ENCODE results near the gene SLC17A9. TPM values are rescaled to one million over a fixed set of nuclear protein-coding genes. Genes with fewer than 3 reads are reported as not detected.

The SLC17A9 gene
- total and polyA plus RNA-seq, 10 of the 15 experiments (the other 5 are each of a cell fraction or from before 2014, with no cell fraction given): 0.72 to 74.1 (median 29.4) TPM

DNA sequence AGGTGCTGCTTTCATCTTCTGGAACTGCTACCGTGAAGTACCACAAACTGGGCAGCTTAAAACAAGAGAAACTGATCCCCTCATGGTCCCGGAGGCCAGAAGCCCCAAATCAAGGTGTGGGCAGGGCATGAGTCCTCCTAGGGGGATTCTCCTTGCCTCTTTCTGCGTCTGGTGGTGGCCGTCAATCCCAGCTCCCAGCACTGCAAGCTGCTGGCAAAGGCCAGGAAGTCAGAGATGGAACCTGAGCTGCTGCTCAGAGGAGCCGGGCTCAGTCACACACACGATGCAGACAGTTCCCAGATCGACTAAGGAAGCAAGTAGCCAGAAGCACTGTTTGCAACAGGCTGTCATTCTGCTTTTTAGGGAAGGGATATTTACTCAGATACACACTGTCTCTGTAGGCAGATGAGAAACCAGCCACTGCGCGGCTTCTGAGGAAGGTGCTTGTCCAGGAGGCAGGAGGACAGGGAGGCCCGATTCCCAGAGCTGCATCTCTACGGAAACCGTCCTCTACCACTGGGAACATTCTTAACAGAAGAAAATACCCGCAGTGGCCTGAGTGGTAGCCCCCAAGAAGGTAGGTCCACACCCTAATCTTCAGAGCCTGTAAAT, 38.8 kb downstream of the SLC17A9 start:
- H3K27ac ChIP-seq (ENCODE audit: control insufficient read depth, insufficient read depth): no peak overlapping the region
- ATAC-seq (no peak), FAIRE-seq (no peak), DNase-seq (ENCODE audit: low read depth, low spot score) (no peak)
- H3K9ac ChIP-seq (ENCODE audit: control insufficient read depth, insufficient read depth, low read length): no peak overlapping the region
- H3K4me3 ChIP-seq: no peak overlapping the region
- ChIA-PET RAD21 (ENCODE audit: unreplicated experiment) (no interaction called here), POLR2A (interaction anchor here (0.9 to 1.4 kb wide), 2 partner anchors 11 to 13 kb away, joined by 5 read pairs; no protein-coding TSS in a partner anchor), CTCF (interaction anchor here (0.7 to 0.8 kb wide), 2 partner anchors 11 to 19 kb away, joined by 3 read pairs; no protein-coding TSS in a partner anchor), SMC1A (ENCODE audit: uncharacterized antibody, unreplicated experiment) (interaction anchor here (1.2 kb wide), 1 partner anchor 34 kb away, joined by 3 read pairs; no protein-coding TSS in a partner anchor)
- H3K27me3 ChIP-seq (replicated peaks in 1 of 2; ENCODE audit: control insufficient read depth in 2 of 2, insufficient read depth in 2 of 2, low read length in 1 of 2): no peaks in the 10 kb centered on the region; a peak in 1 of 4 replicates
- 66% methylated on average over 13 of the region's 13 CpGs for WGBS (ENCODE audit: insufficient coverage, insufficient replicate concordance, low lambda C conversion rate, missing lambda C conversion rate)
- H2AFZ ChIP-seq (ENCODE audit: control insufficient read depth, low read depth, low read length): no peak overlapping the region
- no peaks in the 10 kb centered on the region for H3K79me2 ChIP-seq (ENCODE audit: control insufficient read depth, insufficient read depth, low read length)
- TF ChIP-seq PML (IDR thresholded peaks at IDR 0.05; ENCODE audit: low read length): no peak
- H3K4me1 ChIP-seq (ENCODE audit: control insufficient read depth, insufficient read depth, low read length): peaks cover 6% of the 10 kb centered on the region; the same call in 1 of the 2 replicates
- H4K20me1 ChIP-seq (ENCODE audit: control insufficient read depth, insufficient read depth): no peaks in the 10 kb centered on the region
- H3K9me3 ChIP-seq (replicated peaks; ENCODE audit: control insufficient read depth, insufficient read depth, low read length): no peaks in the 10 kb centered on the region
- no peaks in the 10 kb centered on the region for H3K36me3 ChIP-seq (ENCODE audit: control insufficient read depth in 2 of 2, insufficient read depth in 2 of 2, low read length in 1 of 2)
- in situ Hi-C loops (cut with MboI): no loop called here
- H3K4me2 ChIP-seq (ENCODE audit: control insufficient read depth, insufficient read depth): no peak overlapping the region
- BruUV-seq (replicated peaks): no TSS peak
- intact Hi-C loops (cut with micrococcal nuclease; ENCODE audit: unreplicated experiment): no loop called here

DNA sequence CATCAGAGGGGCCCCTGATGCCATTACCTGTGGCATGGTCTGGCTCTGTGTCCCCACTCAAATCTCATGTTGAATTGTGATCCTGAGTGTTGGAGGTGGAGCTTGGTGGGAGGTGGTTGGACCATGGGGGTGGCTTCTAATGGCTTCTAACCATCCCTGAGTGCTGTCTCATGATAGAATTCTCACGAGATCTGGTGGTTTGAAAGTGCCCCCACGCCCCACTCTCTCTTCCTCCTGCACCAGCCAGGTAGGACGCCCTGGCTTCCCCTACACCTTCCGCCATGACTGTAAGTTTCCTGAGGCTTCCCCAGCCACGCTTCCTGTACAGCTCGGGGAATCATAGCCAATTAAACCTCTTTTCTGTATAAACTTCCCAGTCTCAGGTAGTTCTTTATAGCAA, 39.4 kb downstream of the SLC17A9 start:
- in situ Hi-C loops (cut with MboI): no loop called here
- POLR2A ChIA-PET: no interaction called here
- no peaks in the 10 kb centered on the region; a peak in 1 of 4 replicates for H3K27me3 ChIP-seq (replicated peaks in 1 of 2; ENCODE audit: control insufficient read depth in 2 of 2, insufficient read depth in 2 of 2, low read length in 1 of 2)

More for the DNA sequence above, 39.4 kb downstream of the SLC17A9 start:
- no peaks in the 10 kb centered on the region for H4K20me1 ChIP-seq (ENCODE audit: control insufficient read depth, insufficient read depth)
- H3K4me3 ChIP-seq: no peak overlapping the region
- H3K4me1 ChIP-seq (ENCODE audit: control insufficient read depth, insufficient read depth, low read length): peaks cover 6% of the 10 kb centered on the region; the same call in 1 of the 2 replicates
- H2AFZ ChIP-seq (ENCODE audit: control insufficient read depth, low read depth, low read length): no peak overlapping the region
- SMC1A ChIA-PET (ENCODE audit: uncharacterized antibody, unreplicated experiment): interaction anchor here (1.2 kb wide), 1 partner anchor 33 kb away, joined by 3 read pairs; no protein-coding TSS in a partner anchor
- RAD21 ChIA-PET (ENCODE audit: unreplicated experiment): interaction anchor here (1.4 kb wide), 1 partner anchor 14 kb away, joined by 3 read pairs; no protein-coding TSS in a partner anchor
- no TSS peak for BruUV-seq (replicated peaks)
- no peaks in the 10 kb centered on the region for H3K9me3 ChIP-seq (replicated peaks; ENCODE audit: control insufficient read depth, insufficient read depth, low read length)
- no peak overlapping the region for H3K9ac ChIP-seq (ENCODE audit: control insufficient read depth, insufficient read depth, low read length)
- DNase-seq (ENCODE audit: low read depth, low spot score) (no peak), ATAC-seq (peak; percentile 45), FAIRE-seq (no peak)
- CTCF ChIA-PET: interaction anchor here (0.8 kb wide), 1 partner anchor 20 kb away, joined by 3 read pairs; no protein-coding TSS in a partner anchor
- TF ChIP-seq E2F4 (IDR thresholded peaks at IDR 0.05; ENCODE audit: low read depth, low read length) (no peak), BHLHE40 (IDR thresholded peaks at IDR 0.05; ENCODE audit: borderline replicate concordance in 1 of 2, low read depth in 2 of 2, low read length in 1 of 2) (peak in 1 of 2 experiments; percentile 43; a peak in 1 of 4 replicates), MAX (IDR thresholded peaks at IDR 0.05; ENCODE audit: low read depth, low read length) (no peak), RUNX3 (IDR thresholded peaks at IDR 0.05; ENCODE audit: low read length) (0 out of 2 replicates have a peak, but pooled peaks have one; percentile 9)
- H3K36me3 ChIP-seq (ENCODE audit: control insufficient read depth in 2 of 2, insufficient read depth in 2 of 2, low read length in 1 of 2): no peaks in the 10 kb centered on the region
- H3K79me2 ChIP-seq (ENCODE audit: control insufficient read depth, insufficient read depth, low read length): no peaks in the 10 kb centered on the region
- intact Hi-C loops (cut with micrococcal nuclease; ENCODE audit: unreplicated experiment): no loop called here
- H3K27ac ChIP-seq (ENCODE audit: control insufficient read depth, insufficient read depth): no peak overlapping the region
- H3K4me2 ChIP-seq (ENCODE audit: control insufficient read depth, insufficient read depth): no peak overlapping the region
- 1% methylated on average over 6 of the region's 6 CpGs for WGBS (ENCODE audit: insufficient coverage, insufficient replicate concordance, low lambda C conversion rate, missing lambda C conversion rate)
